AG04450 (cell line): Measurements from ENCODE around the gene KCTD1. TPM values are rescaled to one million over a fixed set of nuclear protein-coding genes. Genes with fewer than 3 reads are reported as not detected.

ENCODE experiments used
- CTCF ChIA-PET: fragments of 300-600, 350-600 bp; formaldehyde crosslinking; extraction: SDS; loops from one replicate; lab custom pipeline; 2022; ENCODE audit warnings: antibody characterized with exemption, inconsistent platforms; lab: Charles Lee
- POLR2A ChIA-PET: fragments of 350-600 bp; formaldehyde crosslinking; extraction: SDS; loops from one replicate; lab custom pipeline; 2021; ENCODE audit warnings: antibody characterized with exemption, inconsistent platforms; lab: Yijun Ruan, JAX
- DNase-seq: peaks from one replicate; pipeline ENCODE4 v3.0.0-alpha.2; 2011; ENCODE audit warnings: low read depth, low spot score
- H3K27ac ChIP-seq: one replicate; pipeline ENCODE4 v1.5.1; 2012; ENCODE audit warnings: low read depth, low read length, control low read depth
- H3K27me3 ChIP-seq: one replicate; pipeline ENCODE4 v1.6.0; 2012; ENCODE audit warnings: low read length; ENCODE audit not compliant: control insufficient read depth, insufficient read depth
- H3K4me3 ChIP-seq: 2 replicates; pipeline ENCODE4 v1.5.1; 2011; ENCODE audit warnings: mild to moderate bottlenecking, low read depth, low read length, control low read depth
- H3K9me3 ChIP-seq: 2 replicates; pipeline ENCODE4 v1.5.1; 2012; ENCODE audit warnings: low read length; ENCODE audit not compliant: control insufficient read depth, insufficient read depth
- polyA plus RNA-seq: library from polyadenylated mRNA; depleted of rRNA; stranded (reverse); fragments of >200 nt; gene quantifications from 2 replicates; pipeline ENCODE4 v1.2.3, GENCODE V29; 2011
- TF ChIP-seq, protein P1 (sequence below): IDR thresholded peaks from 2 replicates; pipeline ENCODE4 v1.5.1; 2011; ENCODE audit warnings: low read depth, low read length, control low read depth, inconsistent platforms

Gene KCTD1
- polyA plus RNA-seq, 1 experiment: 5.0 TPM

DNA sequence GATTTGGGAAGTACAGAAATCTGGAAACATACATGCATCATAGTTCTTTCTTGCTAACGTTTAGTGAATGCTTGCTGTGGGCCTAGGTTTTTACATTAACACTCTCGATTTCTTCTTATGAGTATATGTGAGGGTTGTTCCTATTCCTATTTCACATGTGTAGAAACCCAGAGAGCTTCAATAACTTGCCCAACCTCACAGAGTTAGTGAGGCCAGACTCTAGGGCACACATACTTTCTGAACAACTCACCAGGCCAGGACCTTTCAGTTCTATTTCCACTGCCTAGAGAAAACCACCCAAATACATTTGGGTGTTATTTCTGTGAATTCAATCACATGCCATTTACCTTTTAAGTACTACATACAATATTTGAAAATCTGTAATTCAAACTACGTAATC is 8.2 kb upstream of the KCTD1 start:
- no peak for DNase-seq
- ChIA-PET POLR2A (no interaction called here), CTCF (interaction anchor here (1.0 to 2.3 kb wide), 3 partner anchors 9 to 247 kb away, joined by 4 to 9 read pairs (median 7); partner anchors contain the start of gene KCTD1)
- TF ChIP-seq, protein P1, sequence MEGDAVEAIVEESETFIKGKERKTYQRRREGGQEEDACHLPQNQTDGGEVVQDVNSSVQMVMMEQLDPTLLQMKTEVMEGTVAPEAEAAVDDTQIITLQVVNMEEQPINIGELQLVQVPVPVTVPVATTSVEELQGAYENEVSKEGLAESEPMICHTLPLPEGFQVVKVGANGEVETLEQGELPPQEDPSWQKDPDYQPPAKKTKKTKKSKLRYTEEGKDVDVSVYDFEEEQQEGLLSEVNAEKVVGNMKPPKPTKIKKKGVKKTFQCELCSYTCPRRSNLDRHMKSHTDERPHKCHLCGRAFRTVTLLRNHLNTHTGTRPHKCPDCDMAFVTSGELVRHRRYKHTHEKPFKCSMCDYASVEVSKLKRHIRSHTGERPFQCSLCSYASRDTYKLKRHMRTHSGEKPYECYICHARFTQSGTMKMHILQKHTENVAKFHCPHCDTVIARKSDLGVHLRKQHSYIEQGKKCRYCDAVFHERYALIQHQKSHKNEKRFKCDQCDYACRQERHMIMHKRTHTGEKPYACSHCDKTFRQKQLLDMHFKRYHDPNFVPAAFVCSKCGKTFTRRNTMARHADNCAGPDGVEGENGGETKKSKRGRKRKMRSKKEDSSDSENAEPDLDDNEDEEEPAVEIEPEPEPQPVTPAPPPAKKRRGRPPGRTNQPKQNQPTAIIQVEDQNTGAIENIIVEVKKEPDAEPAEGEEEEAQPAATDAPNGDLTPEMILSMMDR: no peak
- H3K9me3 ChIP-seq: no peaks in the 10 kb centered on the region
- H3K4me3 ChIP-seq: no peak overlapping the region
- H3K27me3 ChIP-seq: peaks cover 33% of the 10 kb centered on the region
- no peak overlapping the region for H3K27ac ChIP-seq

DNA sequence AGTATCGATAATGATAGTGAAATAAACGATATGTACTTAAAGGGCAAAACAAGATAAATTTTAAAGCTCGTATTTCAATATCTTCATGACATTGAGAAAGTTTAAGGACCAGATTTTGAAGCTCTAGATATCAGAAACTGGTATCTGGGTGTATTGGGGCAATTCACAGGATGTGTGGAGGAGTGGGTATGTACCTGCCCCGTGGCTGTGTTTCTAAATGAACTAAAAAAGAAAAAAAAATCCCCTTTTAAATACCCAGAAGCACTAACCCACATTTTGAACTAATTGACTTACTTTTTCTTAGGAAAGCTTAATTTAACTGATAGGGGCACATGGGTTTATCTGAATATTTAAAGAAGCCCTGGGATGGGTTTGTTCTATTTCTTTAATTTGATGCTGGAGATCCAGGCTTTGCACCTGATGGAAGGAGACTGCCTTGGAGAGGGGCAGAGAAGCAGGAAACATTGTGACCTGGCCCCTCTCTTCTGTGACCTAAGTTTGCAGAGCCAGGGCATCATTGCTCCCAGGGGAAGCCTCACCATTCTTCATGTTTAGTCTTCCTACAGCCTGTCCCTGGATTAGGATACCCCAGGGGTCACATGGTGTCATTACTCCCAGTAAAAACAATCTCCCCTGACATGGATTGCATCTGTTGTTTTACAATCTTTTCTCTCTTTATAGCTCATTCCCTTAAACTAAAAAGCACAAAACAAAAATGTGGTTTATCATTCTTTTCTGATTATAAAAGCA is 7.6 kb upstream of the KCTD1 start:
- POLR2A ChIA-PET: no interaction called here
- TF ChIP-seq, protein P1: no peak
- peaks cover 39% of the 10 kb centered on the region for H3K27me3 ChIP-seq
- no peaks in the 10 kb centered on the region for H3K9me3 ChIP-seq
- no peak overlapping the region for H3K27ac ChIP-seq
- no peak for DNase-seq
- H3K4me3 ChIP-seq: no peak overlapping the region
- CTCF ChIA-PET: interaction anchor here (1.0 to 2.3 kb wide), 3 partner anchors 8 to 247 kb away, joined by 4 to 9 read pairs (median 7); partner anchors contain the start of gene KCTD1

DNA sequence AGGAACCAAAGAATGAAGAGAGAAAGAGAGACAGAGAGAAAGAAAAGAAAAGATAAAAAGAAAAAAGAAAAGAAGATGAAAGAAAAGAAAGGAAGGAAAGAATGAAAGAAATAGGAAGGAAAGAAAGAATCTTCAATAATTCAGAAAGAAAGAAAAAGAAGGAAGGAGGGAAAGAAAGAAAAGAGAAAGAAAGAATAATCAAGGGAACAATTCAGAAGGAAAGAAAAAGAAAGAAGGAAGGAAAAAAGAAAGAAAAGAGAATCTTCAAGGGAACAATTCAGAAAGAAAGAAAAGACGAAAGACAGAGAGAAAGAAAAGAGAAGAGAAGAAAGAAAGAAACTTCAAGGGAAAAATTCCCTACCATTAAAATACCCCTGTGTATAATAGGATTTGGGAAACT is 5.6 kb upstream of the KCTD1 start:
- ChIA-PET POLR2A (no interaction called here), CTCF (no interaction called here)
- TF ChIP-seq, protein P1: no peak
- Histone ChIP-seq H3K4me3 (no peak overlapping the region), H3K27me3 (peaks cover 49% of the 10 kb centered on the region), H3K9me3 (no peaks in the 10 kb centered on the region; the same call in 1 of the 2 replicates), H3K27ac (no peak overlapping the region)
- DNase-seq: no peak

DNA sequence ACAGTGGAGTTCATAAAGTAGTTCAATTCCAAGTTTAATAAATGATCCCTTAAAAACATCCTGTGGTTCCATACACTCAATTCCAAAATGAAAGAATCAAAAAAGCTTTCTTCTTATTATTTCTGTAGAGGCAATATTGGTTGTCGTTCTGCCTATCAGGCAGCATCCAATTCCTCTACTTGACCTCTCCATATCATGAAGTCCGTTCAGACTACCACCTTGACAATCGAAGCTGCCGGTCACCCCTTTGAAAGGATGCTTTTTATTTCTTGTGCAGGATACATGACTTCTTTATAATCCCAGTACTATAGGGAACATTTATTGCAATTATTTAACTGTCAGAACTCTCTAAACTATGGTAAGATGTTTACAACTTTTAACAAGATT is 3.3 kb upstream of the KCTD1 start:
- CTCF ChIA-PET: interaction anchor here (1.7 kb wide), 1 partner anchor 168 kb away, joined by 3 read pairs; no protein-coding TSS in a partner anchor
- Histone ChIP-seq H3K27ac (no peak overlapping the region), H3K4me3 (no peak overlapping the region), H3K27me3 (peaks cover 43% of the 10 kb centered on the region), H3K9me3 (peaks cover 8% of the 10 kb centered on the region; the same call in 1 of the 2 replicates)
- TF ChIP-seq, protein P1: no peak
- DNase-seq: no peak
- POLR2A ChIA-PET: no interaction called here
